ENCODE measurements around the gene ACP3. TPM values are rescaled to one million over a fixed set of nuclear protein-coding genes. Genes with fewer than 3 reads are reported as not detected.

The ACP3 gene
- total RNA-seq, 4 donors from 2014 or later = 22.1 to 83.6 (median 40.5) TPM

GRCh38 chr3:132347811-132348210 lies 30.6 kb downstream of the ACP3 start:
- 36 to 72% methylated on average over 1 of the region's 1 CpG for WGBS, 2 donors
- H3K4me1 ChIP-seq = peaks cover 4 to 55% (median 6%) of the 10 kb centered on the region in 3 donors
- no peak for DNase-seq
- no peak overlapping the region for H3K4me3 ChIP-seq
- H3K9me3 ChIP-seq = no peaks in the 10 kb centered on the region
- H3K27ac ChIP-seq = no peak overlapping the region
- no peaks in the 10 kb centered on the region for H3K27me3 ChIP-seq
- intact Hi-C loops (cut with DNase I) = no loop called here
- no peak for TF ChIP-seq CTCF (IDR thresholded peaks at IDR 0.05)
- TF ChIP-seq POLR2A (IDR thresholded peaks at IDR 0.05) = no peak
- H3K36me3 ChIP-seq = peaks cover 0 to 46% (median 0%) of the 10 kb centered on the region in 3 donors

GRCh38 chr3:132348531-132348930 lies 31.3 kb downstream of the ACP3 start:
- intact Hi-C loops (cut with DNase I) = no loop called here
- TF ChIP-seq CTCF (IDR thresholded peaks at IDR 0.05) (no peak), POLR2A (IDR thresholded peaks at IDR 0.05) (no peak)
- no peak overlapping the region for H3K27ac ChIP-seq
- DNase-seq = no peak
- no peak overlapping the region for H3K4me3 ChIP-seq
- H3K4me1 ChIP-seq = peaks cover 4 to 49% (median 6%) of the 10 kb centered on the region in 3 donors
- H3K36me3 ChIP-seq = peaks cover 0 to 53% (median 0%) of the 10 kb centered on the region in 3 donors
- WGBS, 2 donors = 90 to 100% methylated on average over 1 of the region's 1 CpG
- no peaks in the 10 kb centered on the region for H3K9me3 ChIP-seq
- H3K27me3 ChIP-seq = no peaks in the 10 kb centered on the region

- DNase-seq = no peak
- TF ChIP-seq POLR2A (IDR thresholded peaks at IDR 0.05) (no peak), CTCF (IDR thresholded peaks at IDR 0.05) (no peak)
- H3K27ac ChIP-seq = no peak overlapping the region
- H3K4me1 ChIP-seq = peaks cover 0 to 28% (median 4%) of the 10 kb centered on the region in 3 donors
- no peaks in the 10 kb centered on the region for H3K9me3 ChIP-seq
- H3K36me3 ChIP-seq = peaks cover 0 to 70% (median 0%) of the 10 kb centered on the region in 3 donors
- no peak overlapping the region for H3K4me3 ChIP-seq
- intact Hi-C loops (cut with DNase I) = no loop called here
- 40 to 85% methylated on average over 1 of the region's 1 CpG for WGBS, 2 donors
- no peaks in the 10 kb centered on the region for H3K27me3 ChIP-seq
These were observed 33.6 kb downstream of the ACP3 start for GRCh38 chr3:132350814-132351213.

- no peaks in the 10 kb centered on the region for H3K27me3 ChIP-seq
- no peak overlapping the region for H3K4me3 ChIP-seq
- no peak overlapping the region for H3K27ac ChIP-seq
- no peaks in the 10 kb centered on the region for H3K9me3 ChIP-seq
- peaks cover 0 to 75% (median 0%) of the 10 kb centered on the region in 3 donors for H3K36me3 ChIP-seq
- TF ChIP-seq POLR2A (IDR thresholded peaks at IDR 0.05) (no peak), CTCF (IDR thresholded peaks at IDR 0.05) (no peak)
- intact Hi-C loops (cut with DNase I) = no loop called here
- peaks cover 0 to 23% (median 3%) of the 10 kb centered on the region in 3 donors for H3K4me1 ChIP-seq
- DNase-seq = no peak
- WGBS, 2 donors = 54 to 57% methylated on average over 5 of the region's 5 CpGs
These were observed 34.1 kb downstream of the ACP3 start for GRCh38 chr3:132351222-132351806.

GRCh38 chr3:132352556-132353143 lies 35.4 kb downstream of the ACP3 start:
- no peaks in the 10 kb centered on the region for H3K9me3 ChIP-seq
- H3K4me3 ChIP-seq = no peak overlapping the region
- no peak for DNase-seq
- TF ChIP-seq POLR2A (IDR thresholded peaks at IDR 0.05) (no peak), CTCF (IDR thresholded peaks at IDR 0.05) (peak; percentile 64 to 86 (median 82))
- H3K36me3 ChIP-seq = peaks cover 0 to 89% (median 0%) of the 10 kb centered on the region in 3 donors
- H3K27ac ChIP-seq = no peak overlapping the region
- 24 to 27% methylated on average over 6 of the region's 6 CpGs for WGBS, 2 donors
- intact Hi-C loops (cut with DNase I) = no loop called here
- H3K4me1 ChIP-seq = peaks cover 0 to 10% (median 0%) of the 10 kb centered on the region in 3 donors
- H3K27me3 ChIP-seq = no peaks in the 10 kb centered on the region
